ENCODE data around the gene IL1RAPL1. TPM values are rescaled to one million over a fixed set of nuclear protein-coding genes. Genes with fewer than 3 reads are reported as not detected.

Gene IL1RAPL1
- total RNA-seq, 2 donors from 2014 or later = 0.66 to 1.1 TPM

DNA sequence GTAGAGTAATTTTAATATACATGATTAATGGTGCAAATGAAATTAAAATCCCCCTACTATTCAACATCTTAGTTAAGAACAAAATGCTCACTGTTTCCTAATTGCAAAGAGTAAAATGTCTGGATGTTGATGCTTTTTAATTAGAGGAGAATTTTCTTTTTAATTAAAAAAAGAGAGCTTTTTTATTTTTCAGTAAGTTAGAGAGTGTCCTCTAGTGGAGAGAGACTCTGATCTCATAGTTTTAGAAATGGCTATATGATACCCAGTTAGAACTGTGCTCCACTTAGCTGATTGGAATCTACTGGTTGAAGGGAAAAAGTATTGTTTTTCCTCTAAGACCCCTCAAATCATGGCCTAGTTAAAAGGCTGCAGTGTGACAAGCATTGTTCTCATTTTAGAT, 1316.1 kb downstream of the IL1RAPL1 start:
- Histone ChIP-seq H3K27me3 (ENCODE audit: control insufficient read depth, insufficient read depth, low read length, poor library complexity, severe bottlenecking) (no peaks in the 10 kb centered on the region), H3K27ac (ENCODE audit: low read depth, low read length) (no peak overlapping the region), H3K9ac (ENCODE audit: extremely low read depth, low read length, poor library complexity, severe bottlenecking) (no peak overlapping the region), H3K4me3 (ENCODE audit: low read length) (no peak overlapping the region), H3K4me1 (ENCODE audit: control insufficient read depth, insufficient read depth, low read length) (no peaks in the 10 kb centered on the region), H3K9me3 (ENCODE audit: control insufficient read depth, low read length) (no peaks in the 10 kb centered on the region), H3K36me3 (ENCODE audit: control insufficient read depth, insufficient read depth, low read length) (no peaks in the 10 kb centered on the region)
- peaks cover 7% of the 10 kb centered on the region for H3K9me3 Mint-ChIP-seq
- no peaks in the 10 kb centered on the region for H3K36me3 Mint-ChIP-seq (ENCODE audit: low read depth)
- TF ChIP-seq, protein P1, sequence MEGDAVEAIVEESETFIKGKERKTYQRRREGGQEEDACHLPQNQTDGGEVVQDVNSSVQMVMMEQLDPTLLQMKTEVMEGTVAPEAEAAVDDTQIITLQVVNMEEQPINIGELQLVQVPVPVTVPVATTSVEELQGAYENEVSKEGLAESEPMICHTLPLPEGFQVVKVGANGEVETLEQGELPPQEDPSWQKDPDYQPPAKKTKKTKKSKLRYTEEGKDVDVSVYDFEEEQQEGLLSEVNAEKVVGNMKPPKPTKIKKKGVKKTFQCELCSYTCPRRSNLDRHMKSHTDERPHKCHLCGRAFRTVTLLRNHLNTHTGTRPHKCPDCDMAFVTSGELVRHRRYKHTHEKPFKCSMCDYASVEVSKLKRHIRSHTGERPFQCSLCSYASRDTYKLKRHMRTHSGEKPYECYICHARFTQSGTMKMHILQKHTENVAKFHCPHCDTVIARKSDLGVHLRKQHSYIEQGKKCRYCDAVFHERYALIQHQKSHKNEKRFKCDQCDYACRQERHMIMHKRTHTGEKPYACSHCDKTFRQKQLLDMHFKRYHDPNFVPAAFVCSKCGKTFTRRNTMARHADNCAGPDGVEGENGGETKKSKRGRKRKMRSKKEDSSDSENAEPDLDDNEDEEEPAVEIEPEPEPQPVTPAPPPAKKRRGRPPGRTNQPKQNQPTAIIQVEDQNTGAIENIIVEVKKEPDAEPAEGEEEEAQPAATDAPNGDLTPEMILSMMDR (conservative IDR thresholded peaks at IDR 0.05) = peak; percentile 64
- DNase-seq = no peak
- no peaks in the 10 kb centered on the region for H3K27me3 Mint-ChIP-seq (ENCODE audit: insufficient read depth)
- no peak overlapping the region for H3K27ac Mint-ChIP-seq
- peaks cover 8% of the 10 kb centered on the region for H3K4me1 Mint-ChIP-seq
- no peak overlapping the region for H3K4me3 Mint-ChIP-seq

DNA sequence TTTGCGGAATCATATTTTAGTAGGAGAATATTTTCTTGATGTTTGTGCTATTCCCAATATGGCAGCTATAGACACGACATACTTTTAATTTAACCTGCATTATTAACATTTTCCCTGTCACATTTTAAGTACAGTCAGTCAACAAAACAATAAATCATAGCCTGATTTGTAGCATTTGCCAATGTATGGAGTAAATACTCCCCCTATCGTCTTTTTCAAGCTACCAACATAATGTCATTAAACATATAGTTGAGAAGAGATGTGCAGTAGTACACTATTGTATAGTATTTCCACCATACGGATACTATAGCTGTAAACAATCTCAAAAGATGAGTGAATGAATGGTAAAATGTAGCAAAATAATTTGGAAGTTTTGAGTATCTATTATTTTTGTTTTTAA, 1324.4 kb downstream of the IL1RAPL1 start:
- 86% methylated on average over 1 of the region's 4 CpGs; no CpG with 5 or more reads in 1 of the 2 experiments for WGBS, 2 experiments (ENCODE audit: insufficient coverage in 1 of 2, insufficient read length in 1 of 2)

DNA sequence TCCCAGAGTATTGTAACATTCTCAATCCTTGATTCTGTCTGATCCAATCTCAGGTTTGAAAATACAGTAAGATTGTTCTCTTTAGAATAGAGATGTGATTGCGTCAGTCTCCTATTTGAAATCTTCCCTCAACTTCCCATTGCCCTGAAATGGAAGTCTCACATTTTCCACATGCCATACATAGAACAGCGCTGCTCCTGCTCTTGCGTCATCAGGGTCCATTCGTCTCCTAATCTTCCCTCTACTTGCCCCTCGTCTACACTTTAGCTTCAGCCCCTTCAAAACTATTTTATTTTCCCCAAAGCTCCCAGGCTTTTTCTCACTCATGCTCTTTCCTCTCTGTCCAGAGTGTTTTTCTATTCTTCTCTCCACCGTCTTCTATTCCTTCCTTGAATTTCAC, 1326.4 kb downstream of the IL1RAPL1 start:
- TF ChIP-seq, protein P1 (conservative IDR thresholded peaks at IDR 0.05) = no peak
- H3K27me3 Mint-ChIP-seq (ENCODE audit: insufficient read depth) = no peaks in the 10 kb centered on the region
- peaks cover 10% of the 10 kb centered on the region for H3K9me3 Mint-ChIP-seq
- DNase-seq = no peak
- H3K9ac ChIP-seq (ENCODE audit: extremely low read depth, low read length, poor library complexity, severe bottlenecking) = no peak overlapping the region
- H3K4me1 ChIP-seq (ENCODE audit: control insufficient read depth, insufficient read depth, low read length) = no peaks in the 10 kb centered on the region
- WGBS, 2 experiments (ENCODE audit: insufficient coverage in 1 of 2, insufficient read length in 1 of 2) = 89 to 100% methylated on average over 1 to 6 of the region's 6 CpGs
- no peak overlapping the region for H3K4me3 Mint-ChIP-seq
- no peaks in the 10 kb centered on the region for H3K36me3 Mint-ChIP-seq (ENCODE audit: low read depth)
- H3K36me3 ChIP-seq (ENCODE audit: control insufficient read depth, insufficient read depth, low read length) = no peaks in the 10 kb centered on the region
- no peaks in the 10 kb centered on the region for H3K27me3 ChIP-seq (ENCODE audit: control insufficient read depth, insufficient read depth, low read length, poor library complexity, severe bottlenecking)
- no peaks in the 10 kb centered on the region for H3K4me1 Mint-ChIP-seq
- no peak overlapping the region for H3K27ac Mint-ChIP-seq
- H3K9me3 ChIP-seq (ENCODE audit: control insufficient read depth, low read length) = peaks cover 5% of the 10 kb centered on the region
- H3K27ac ChIP-seq (ENCODE audit: low read depth, low read length) = no peak overlapping the region
- H3K4me3 ChIP-seq (ENCODE audit: low read length) = no peak overlapping the region

More for the DNA sequence above, 1324.4 kb downstream of the IL1RAPL1 start:
- no peaks in the 10 kb centered on the region for H3K36me3 Mint-ChIP-seq (ENCODE audit: low read depth)
- DNase-seq = no peak
- no peak overlapping the region for H3K9ac ChIP-seq (ENCODE audit: extremely low read depth, low read length, poor library complexity, severe bottlenecking)
- no peak overlapping the region for H3K4me3 ChIP-seq (ENCODE audit: low read length)
- no peak overlapping the region for H3K27ac Mint-ChIP-seq
- H3K4me1 Mint-ChIP-seq = no peaks in the 10 kb centered on the region
- peaks cover 10% of the 10 kb centered on the region for H3K9me3 Mint-ChIP-seq
- no peak overlapping the region for H3K4me3 Mint-ChIP-seq
- H3K27me3 Mint-ChIP-seq (ENCODE audit: insufficient read depth) = no peaks in the 10 kb centered on the region
- peaks cover 5% of the 10 kb centered on the region for H3K9me3 ChIP-seq (ENCODE audit: control insufficient read depth, low read length)
- TF ChIP-seq, protein P1 (conservative IDR thresholded peaks at IDR 0.05) = no peak
- no peak overlapping the region for H3K27ac ChIP-seq (ENCODE audit: low read depth, low read length)
- no peaks in the 10 kb centered on the region for H3K36me3 ChIP-seq (ENCODE audit: control insufficient read depth, insufficient read depth, low read length)
- no peaks in the 10 kb centered on the region for H3K27me3 ChIP-seq (ENCODE audit: control insufficient read depth, insufficient read depth, low read length, poor library complexity, severe bottlenecking)
- no peaks in the 10 kb centered on the region for H3K4me1 ChIP-seq (ENCODE audit: control insufficient read depth, insufficient read depth, low read length)
